GM21526 (cell line): ENCODE results near the gene THAP4.

Experiments
- ATAC-seq: cut with Tn5 transposase; IDR thresholded peaks from one replicate; pipeline ENCODE4 v1.9.1; 2021; ENCODE audit warnings: moderate library complexity; ENCODE audit not compliant: unreplicated experiment, low FRiP score

Gene THAP4, protein sequence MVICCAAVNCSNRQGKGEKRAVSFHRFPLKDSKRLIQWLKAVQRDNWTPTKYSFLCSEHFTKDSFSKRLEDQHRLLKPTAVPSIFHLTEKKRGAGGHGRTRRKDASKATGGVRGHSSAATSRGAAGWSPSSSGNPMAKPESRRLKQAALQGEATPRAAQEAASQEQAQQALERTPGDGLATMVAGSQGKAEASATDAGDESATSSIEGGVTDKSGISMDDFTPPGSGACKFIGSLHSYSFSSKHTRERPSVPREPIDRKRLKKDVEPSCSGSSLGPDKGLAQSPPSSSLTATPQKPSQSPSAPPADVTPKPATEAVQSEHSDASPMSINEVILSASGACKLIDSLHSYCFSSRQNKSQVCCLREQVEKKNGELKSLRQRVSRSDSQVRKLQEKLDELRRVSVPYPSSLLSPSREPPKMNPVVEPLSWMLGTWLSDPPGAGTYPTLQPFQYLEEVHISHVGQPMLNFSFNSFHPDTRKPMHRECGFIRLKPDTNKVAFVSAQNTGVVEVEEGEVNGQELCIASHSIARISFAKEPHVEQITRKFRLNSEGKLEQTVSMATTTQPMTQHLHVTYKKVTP

DNA sequence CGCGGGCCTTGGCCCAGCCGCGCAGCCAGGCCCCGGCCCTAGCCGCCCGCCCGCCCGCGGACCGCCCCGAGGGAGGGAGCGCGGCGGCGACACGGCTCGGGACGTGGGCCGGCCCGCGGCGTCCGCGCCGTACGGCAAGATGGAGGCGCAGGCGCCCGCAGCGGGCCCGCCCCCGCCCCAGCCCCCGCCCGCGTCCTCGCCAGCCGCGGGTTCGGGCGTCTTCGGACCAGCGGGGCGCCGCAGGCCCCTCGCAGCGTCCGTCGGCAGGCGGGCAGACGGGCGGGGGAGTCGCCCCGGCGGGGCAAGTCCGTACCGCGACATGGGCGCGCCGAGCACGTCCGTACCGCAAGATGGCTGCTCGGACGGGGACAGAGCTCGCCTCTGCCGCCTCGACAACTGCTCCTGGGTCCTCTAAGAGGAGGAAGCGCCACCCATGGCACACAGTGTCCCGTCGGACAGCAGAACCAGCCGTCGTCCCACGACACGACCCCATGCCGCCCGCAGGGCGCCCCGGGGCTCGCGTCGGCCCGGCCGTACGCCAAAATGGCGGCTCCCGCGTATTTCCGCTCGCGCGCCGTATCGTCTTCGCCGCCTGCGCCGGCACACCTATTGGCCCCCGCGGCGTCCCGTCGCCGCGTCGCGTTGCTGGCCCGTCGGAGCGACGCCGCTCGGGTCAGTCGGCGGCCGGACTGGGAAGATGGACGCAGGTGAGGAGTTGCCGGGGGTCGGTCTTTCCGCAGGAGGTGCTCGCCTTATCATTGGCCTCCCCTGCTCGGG is at the start of gene THAP4, which contains the start of gene ATG4B:
TSS of gene THAP4 (minus strand) at position 141 of the 777 bp plus-strand sequence. CDS start 141 bp downstream, outside the sequence.
TSS of gene ATG4B (plus strand) at position 676 of the 777 bp plus-strand sequence. CDS start at position 698, 22 bp downstream.
- peak; percentile 50 for ATAC-seq

DNA sequence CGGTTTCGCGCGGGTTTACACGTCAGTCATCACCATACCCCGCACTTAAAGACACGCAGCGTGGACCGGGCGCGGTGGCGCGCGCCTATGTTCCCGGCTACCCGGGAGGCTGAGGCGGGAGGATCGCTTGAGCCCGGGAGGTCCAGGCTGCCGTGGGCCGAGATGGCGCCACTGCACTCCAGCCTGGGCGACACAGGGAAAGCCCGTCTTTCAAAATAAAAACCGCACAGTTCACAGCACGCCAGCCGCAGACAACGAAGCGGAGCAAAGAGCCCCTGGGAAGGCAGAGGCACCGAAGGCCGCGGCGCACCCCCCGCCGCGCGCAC is 49.3 kb upstream of the THAP4 start:
- peak; percentile 6 for ATAC-seq

DNA sequence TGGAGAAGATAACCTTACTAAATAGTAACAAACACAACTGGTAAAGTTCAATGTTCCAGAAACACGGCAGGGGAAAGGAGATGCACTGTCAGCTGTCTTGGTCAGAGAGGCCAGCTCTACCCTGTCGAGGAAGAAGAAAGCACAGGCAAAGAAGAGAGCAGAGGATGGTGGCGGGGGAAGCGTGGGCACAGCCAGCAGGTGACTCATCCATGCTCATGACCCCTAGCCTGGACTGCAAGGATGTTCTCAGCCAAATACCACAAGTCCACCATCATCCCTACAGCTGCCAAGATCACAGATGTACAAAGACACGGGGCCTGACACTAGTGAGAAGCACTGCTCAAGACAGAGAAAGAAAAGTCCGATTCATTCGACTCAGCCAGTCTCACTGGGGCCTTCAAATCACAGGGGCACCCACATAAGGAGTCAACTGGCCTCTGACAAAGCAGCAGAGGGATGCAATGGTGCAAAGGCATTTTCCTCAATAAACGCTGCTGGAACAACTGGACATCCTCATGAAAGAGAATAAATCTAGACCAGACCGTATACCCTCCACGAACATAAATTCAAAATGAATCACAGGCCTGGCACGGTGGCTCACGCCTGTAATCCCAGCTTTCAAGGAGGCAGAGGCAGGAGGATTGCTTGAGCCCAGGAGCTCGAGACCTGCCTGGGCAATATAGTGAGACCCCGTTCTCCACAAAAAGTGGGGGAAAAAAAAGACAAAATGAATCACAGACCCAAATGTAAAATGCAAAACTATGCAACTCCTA is 44.1 kb upstream of the THAP4 start:
- ATAC-seq, result no peak

DNA sequence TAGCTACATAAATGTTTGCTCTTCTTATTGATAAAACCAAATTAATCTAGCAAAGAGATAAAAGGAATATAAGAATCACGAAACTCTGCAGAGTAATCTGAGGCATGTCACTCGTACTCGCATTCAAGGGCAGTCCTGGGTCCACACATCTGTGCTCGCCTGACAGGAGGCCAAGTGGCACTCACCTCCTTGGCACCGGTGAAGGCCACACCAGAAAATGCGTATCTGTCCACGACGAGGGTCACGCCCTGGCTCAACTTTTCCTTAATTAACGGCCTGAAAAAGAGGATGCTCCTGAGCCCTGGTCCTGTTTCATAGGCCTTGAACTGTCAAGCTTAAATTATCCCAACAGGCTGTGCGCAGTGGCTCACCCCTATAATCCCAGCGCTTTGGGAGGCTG is 43.1 kb upstream of the THAP4 start:
- no peak for ATAC-seq

DNA sequence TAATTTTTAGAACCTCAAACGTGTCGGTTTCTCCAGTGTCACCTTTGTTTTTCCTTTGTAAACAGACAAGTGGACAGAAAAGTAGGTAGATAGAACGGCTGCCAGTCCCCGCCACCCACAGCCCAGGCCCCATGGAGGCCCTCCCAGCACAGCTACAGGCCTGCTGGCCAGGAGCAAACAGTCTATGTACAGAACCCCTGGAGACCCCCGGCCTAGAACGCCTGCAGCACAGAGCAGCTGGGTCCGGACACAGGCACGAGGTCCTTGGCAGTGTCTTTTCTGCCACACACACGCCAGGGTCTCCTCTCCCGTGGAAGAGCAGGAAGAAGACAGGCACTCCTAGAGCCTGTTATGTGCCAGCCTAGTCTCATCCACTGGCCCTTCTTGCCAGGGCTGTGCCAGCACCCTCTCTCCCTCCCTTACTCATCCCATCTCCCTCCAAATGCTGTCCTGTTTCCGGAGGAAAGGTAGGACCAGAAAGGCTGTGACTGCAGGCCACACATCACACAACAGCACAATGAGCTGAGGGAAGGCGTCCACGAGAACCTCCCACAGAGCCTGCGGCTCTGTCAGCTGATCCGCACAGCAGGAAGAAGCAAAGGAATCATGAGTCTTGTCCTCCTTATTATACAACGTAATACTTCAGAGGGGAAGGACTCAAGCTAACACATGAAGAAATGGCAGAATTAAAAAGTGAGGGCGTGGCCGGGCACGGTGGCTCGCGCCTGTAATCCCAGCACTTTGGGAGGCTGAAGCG is 42.0 kb upstream of the THAP4 start:
- no peak for ATAC-seq

DNA sequence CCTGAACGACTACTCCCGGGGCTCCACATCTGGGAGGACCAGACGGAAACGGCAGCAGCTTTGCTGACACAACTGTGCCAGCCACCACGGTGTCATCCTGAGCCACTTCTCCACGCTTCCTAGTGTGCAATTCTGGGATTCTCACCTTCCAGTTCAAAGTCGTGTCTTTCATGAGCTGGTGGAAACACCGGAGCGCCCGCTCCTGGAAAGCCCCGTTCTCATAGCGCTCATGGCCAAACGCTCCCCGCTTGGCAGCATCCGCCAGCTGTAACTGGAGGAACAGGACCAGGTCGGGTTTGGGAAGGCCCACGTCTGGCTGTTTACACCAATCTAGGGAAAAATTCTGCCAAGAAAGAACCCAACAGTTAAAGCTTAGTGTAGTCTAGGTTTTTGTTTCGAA is 41.3 kb upstream of the THAP4 start:
- ATAC-seq, result no peak

DNA sequence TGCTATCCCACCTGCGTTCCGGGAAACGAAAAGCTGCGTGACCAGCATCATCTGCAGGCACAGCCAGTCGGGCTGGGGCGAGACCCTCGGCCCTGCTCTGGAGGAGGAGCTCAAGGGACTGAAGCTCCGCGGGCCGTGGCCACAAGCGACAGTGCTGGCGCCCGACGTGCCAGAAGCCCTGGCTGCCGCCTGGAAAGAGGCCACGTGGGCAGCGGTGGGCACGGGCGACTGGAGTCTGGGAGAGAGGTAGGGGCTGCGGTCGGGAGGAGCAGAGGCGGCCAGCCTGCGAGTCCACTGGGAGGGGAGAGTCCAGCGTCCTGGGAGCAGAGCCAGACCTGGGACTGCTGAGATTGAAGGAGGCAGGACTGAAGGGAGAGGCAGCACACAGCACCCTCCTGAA is 40.4 kb upstream of the THAP4 start:
- no peak for ATAC-seq

DNA sequence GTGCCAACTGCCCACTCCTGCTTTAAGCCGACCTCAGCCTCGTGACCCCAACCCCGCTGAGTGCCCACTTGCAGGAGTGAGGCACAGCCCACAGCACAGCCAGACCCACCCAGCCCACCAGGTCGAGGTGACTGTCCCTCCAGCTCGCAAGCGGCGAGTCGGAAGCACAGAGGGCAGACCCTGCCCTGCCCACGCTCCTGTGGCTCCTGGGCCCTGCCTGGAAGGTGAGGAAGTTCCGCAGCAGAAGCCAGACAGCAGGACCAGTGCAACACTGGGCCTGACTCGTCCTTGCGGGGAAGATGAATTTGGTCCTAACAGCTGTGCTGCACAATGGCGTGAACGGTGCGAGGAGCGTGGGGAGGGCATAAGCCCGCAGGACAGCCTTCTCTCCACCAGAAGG is 39.7 kb upstream of the THAP4 start:
- no peak for ATAC-seq

DNA sequence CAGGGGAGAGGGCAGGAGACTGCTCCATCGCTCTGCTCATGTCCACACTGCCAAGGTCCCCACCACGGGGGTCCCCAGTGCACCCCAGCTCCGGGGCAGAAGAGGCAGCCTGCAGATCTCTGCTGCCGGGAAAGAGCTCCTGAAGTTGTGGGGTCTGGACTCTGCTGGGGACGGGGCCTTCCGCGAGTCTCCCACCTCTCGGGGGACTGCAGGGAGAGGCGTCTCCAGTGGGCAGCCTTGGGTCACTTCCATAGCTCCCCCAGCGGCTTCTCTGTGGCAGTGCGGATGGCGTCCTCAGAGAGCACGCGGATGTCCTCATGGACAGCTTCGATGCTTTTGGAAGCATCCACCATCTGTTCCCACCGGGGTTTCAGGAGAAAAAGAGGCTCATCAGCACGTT is 38.9 kb upstream of the THAP4 start:
- ATAC-seq, result no peak

DNA sequence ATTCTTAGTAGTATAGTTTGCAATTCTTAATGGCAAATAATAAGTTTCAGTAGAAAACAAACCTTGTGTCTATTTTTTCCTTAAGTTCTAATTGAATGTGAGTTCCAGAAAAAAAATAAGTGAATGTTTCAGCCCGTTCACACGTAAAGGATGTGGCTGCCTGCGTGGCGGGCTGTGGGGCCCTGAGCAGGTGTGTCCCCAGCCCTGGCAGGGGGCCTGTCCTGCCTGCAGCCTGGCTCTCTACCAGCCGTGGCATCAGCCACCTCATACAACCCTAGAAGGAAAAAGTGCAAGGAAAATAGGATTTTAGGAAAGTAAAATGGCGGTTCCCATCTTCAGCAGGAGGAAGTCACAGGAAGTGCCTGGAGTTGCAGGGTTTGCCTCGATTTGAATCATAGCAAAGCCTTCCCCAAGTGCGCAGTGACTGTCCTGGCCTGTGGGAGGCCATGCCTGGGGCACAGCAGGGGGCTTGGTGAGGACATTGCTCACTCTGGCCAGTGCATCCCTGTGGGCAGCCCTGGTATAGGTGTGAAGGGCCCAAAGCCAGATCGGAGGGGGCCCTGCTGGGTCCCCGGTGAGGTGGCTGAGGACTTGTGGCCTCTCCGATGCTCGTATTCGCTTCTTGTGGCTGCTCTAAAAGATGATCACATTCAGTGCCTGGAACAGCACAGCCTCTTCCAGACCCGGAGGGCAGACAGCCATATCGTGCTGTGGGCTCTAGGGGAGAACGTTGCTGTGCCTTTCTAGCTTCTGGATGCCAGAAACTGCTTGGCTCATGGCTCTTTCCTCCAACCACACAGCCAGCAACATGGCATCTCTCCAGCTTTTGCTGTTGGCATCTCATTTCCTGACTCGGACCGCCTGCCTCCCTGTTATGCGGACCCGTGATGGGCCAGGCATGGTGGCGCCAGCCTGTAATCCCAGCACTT is 37.1 kb upstream of the THAP4 start:
- no peak for ATAC-seq

DNA sequence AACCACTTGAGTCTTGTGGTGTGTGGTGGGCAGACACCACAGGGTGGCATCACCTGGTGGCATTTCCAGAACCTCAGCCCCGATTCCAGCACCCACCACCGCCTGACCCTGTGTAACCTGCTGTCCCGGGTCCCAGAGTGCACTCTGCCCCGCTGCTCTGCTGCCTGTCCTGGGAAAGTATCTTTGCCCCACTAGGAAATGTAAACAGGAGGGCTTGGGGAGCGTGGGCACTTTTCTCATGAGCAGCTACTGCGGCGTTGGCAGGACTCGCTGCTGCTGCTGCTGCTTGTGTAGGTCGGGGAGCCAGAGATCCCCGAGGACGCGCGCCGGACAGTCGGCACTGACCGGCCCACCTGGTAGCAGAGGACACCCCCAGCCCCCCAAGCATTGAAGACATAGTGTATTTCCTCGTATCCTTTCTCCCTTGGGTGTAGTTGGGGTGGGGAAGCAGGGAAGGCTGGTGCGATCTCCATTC is 36.3 kb upstream of the THAP4 start:
- no peak for ATAC-seq

DNA sequence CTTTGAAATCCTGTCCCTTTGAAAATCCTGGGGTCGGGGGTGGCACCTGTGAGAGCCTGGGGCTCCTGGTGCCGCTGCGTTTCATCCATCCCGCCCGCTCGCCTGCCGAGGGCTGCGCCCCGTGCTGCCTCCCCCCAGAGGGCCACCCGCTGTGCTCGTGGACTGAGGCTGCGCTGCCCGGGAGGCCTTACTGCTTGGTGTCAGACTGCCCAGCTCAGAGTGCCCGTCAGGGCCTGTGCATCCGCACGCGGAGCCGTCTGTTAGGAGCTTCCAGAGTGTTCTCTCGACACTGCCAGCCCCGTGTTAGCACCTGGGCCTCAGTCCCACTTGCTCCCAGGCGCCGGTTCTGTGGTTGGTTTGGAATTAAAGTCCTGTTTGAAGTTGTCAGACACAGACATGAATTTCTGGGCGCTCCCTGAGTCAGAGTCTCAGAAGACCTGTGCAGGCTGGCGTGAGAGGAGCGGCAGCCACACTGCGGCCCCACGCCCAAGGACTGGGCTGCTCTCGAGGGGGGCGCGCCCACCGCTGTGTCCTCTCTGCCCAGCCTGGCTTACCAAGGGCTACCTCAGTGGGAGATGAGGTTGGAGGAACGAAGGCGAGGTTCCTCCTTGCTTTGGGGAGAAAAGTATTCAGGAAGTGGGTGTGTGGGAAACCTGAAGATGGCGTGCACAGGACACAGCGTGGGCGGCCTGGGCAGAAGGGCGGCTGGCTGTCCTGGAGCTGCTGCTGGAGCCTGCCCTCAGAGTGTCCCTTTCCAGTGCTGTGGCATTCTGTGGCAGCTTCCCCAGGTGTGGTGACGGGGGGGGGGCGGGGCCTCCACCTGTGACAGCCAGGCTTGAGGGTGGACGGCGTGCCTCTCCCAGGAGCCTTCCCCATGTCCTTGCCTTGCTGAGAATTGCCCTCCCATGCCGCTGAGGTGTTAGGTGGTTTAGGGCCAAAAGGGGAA is 35.6 kb upstream of the THAP4 start:
- no peak for ATAC-seq

DNA sequence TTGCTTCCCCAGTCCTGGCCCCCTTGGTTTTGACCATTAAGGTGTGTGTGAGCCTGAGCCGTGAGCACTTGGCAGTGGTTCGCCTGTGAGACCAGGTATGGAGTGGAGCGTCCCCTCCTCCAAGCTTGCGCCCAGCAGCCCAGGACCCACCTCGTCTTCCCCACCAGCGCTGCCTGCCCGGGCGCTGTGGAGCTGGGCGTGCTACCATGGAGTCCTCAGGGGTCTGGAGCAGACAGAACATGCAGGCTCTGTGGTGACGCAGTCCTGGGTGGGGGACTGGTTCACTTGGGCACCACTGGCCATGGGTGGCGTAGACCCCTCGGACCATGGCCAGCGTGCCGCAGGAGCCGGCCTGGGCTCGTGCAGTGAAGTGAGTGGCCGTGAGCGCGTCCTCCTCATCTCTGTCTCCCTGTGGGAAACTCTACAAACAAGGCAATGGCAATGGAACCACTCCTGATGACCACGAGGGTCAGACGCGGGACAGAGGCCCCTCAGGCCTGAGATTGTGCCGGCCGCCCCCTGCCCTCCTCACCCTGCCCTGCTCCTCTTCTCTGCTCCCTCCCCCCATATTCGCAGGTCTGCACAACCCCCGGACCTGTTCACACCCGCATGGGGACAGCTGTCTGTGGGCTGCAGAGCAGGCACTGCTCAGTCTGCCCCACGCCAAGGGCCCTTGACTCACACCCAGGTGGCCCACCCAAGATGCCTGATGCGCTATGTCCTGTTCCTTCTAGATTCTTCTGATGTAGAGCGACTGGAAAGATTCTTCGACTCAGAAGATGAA is 34.7 kb upstream of the THAP4 start:
- no peak for ATAC-seq

DNA sequence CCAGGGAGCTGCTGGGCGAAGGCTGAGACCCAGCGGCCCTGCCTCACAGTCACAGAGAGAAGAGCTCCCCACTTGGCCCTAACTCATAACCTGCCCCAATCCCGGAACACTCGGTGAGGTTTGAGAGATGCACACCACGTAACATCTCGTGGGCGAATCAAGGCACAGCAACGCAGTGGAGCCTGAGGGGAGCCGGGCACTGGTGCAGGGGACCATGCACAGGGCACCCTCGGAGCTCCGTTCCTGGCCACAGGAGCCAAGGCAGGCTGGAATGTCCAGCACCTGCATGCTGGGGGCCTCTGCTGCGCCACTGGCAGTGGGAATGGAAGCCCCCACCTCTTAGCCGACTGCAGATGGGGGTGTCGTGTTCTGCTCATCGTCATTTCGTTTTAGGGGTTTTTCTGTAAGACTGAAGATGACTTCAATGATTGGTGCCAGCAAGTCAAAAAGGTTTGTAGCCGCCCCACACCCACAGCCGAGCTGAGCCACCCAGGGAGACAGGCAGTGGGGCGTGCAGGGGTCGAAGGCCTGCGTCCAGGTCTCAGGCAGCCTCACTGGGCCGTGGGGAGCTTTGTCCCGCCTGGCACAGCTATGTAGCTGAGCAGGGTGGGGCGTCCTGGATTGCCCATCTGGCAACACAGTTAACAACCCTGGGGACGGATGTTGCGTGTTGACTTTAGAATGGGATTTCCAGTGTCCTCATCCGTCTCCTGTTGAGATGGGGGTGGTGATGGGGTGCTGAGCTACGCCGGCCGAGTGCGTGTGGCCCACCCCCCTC is 33.6 kb upstream of the THAP4 start:
- ATAC-seq, result no peak

DNA sequence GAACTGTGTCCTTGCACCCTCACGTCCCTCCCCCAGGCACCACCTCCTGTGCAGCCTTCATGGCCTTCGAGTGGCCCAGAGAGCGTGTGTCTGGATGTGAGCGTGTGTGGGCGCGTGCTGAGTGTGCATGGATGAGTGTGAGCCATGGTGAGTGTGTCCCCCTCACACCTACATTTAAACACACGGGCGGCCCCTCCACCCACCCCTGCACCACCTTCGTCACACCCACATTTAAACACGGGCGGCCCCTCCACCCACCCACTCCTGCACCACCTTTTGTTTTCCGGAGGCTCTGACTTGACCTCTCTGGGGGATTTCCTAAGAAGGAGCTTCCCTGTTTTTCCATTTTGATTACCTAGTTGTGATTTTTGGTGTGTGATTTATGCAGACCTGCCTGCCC is 31.9 kb upstream of the THAP4 start:
- no peak for ATAC-seq

DNA sequence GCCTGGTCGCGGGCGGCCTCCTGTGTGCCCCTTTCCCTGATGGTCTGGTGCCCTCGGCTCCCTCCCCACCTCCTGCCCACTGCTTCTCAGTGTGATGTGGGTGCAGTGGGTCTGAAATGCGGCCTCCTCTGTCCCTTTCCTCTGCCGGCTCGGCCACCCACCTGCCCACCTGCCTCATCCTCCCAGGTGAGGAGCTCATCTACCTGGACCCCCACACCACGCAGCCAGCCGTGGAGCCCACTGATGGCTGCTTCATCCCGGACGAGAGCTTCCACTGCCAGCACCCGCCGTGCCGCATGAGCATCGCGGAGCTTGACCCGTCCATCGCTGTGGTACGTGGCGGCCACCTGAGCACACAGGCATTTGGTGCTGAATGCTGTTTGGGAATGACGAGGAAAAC is 31.4 kb upstream of the THAP4 start:
- no peak for ATAC-seq
